ENCODE data around the gene EMILIN3. TPM values are rescaled to one million over a fixed set of nuclear protein-coding genes. Genes with fewer than 3 reads are reported as not detected.
A peak's percentile ranks its signal among the peaks of the same experiment; 100 is the strongest.

EMILIN3 gene
- total and polyA plus RNA-seq, 2 experiments from 2014 or later = 0.45 to 2.3 TPM

DNA sequence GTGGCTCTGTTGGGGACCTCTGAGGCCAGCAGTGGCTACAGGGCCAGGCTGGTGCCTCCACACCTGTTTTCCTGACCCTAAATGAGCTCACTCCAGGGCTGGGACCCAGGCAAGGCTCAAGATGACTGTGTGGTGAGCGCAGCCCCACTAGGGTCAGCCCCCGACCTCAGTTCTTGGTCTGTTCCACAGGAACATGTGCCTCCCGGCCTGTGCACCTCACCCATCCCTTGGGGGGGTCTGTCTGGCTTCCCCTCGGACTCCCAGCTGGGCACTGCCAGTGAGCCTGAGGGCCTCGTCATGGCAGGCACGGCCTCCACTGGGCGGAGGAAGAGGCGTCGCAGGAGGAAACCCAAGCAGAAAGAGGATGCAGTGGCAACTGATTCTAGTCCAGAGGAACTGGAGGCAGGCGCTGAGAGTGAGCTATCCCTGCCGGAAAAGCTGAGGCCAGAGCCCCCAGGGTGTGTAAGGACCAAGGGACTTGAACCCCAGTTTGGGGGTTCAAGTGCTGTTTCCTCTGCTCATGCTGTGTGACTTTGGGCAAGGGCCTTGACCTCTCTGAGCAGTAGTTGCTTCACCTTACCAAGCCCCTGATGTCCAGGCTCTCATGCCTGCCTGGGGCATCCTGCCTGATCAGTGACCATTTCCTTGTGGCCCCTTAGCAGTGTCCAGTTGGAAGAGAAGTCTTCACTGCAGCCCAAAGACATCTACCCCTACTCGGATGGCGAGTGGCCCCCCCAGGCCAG lies 18.0 kb downstream of the EMILIN3 start:
- no peak overlapping the region for H3K4me3 ChIP-seq
- no peaks in the 10 kb centered on the region for H3K4me1 ChIP-seq (ENCODE audit: low read depth)
- no peak for TF ChIP-seq CTCF (IDR thresholded peaks at IDR 0.05; ENCODE audit: low read depth, low read length)
- DNase-seq (ENCODE audit: low read depth in 1 of 2, low spot score in 1 of 2) = no peak
- H3K9me3 ChIP-seq (ENCODE audit: low read depth) = no peaks in the 10 kb centered on the region
- no peak overlapping the region for H3K27ac ChIP-seq
- H3K36me3 ChIP-seq = peaks cover 3% of the 10 kb centered on the region
- no peaks in the 10 kb centered on the region for H3K27me3 ChIP-seq

GRCh38 chr20:41347523-41348429 lies 18.8 kb downstream of the EMILIN3 start:
- no peak overlapping the region for H3K27ac ChIP-seq
- no peaks in the 10 kb centered on the region for H3K9me3 ChIP-seq (ENCODE audit: low read depth)
- peak in 1 of 2 donors; percentile 54 for DNase-seq (ENCODE audit: low read depth in 1 of 2, low spot score in 1 of 2)
- no peaks in the 10 kb centered on the region for H3K27me3 ChIP-seq
- no peaks in the 10 kb centered on the region for H3K4me1 ChIP-seq (ENCODE audit: low read depth)
- H3K36me3 ChIP-seq = peaks cover 3% of the 10 kb centered on the region
- no peak overlapping the region for H3K4me3 ChIP-seq
- no peak for TF ChIP-seq CTCF (IDR thresholded peaks at IDR 0.05; ENCODE audit: low read depth, low read length)

DNA sequence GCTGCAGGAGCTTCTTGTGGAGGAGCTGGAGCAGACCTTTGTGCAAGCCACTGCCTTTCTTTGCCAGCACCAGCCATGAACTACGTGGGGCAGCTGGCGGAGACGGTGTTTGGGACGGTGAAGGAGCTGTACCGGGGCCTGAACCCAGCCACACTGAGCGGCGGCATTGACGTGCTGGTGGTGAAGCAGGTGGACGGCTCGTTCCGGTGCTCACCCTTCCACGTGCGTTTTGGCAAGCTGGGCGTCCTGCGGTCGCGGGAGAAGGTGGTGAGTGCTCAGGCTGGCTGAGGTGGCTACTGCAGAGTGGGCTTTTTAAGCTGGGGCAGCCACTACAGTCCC lies 20.9 kb downstream of the EMILIN3 start:
- Histone ChIP-seq H3K27ac (no peak overlapping the region), H3K27me3 (no peaks in the 10 kb centered on the region), H3K4me1 (ENCODE audit: low read depth) (peaks cover 8% of the 10 kb centered on the region), H3K9me3 (ENCODE audit: low read depth) (no peaks in the 10 kb centered on the region), H3K36me3 (peaks cover 3% of the 10 kb centered on the region), H3K4me3 (no peak overlapping the region)
- DNase-seq (ENCODE audit: low read depth in 1 of 2, low spot score in 1 of 2) = no peak
- TF ChIP-seq CTCF (IDR thresholded peaks at IDR 0.05; ENCODE audit: low read depth, low read length) = no peak

DNA sequence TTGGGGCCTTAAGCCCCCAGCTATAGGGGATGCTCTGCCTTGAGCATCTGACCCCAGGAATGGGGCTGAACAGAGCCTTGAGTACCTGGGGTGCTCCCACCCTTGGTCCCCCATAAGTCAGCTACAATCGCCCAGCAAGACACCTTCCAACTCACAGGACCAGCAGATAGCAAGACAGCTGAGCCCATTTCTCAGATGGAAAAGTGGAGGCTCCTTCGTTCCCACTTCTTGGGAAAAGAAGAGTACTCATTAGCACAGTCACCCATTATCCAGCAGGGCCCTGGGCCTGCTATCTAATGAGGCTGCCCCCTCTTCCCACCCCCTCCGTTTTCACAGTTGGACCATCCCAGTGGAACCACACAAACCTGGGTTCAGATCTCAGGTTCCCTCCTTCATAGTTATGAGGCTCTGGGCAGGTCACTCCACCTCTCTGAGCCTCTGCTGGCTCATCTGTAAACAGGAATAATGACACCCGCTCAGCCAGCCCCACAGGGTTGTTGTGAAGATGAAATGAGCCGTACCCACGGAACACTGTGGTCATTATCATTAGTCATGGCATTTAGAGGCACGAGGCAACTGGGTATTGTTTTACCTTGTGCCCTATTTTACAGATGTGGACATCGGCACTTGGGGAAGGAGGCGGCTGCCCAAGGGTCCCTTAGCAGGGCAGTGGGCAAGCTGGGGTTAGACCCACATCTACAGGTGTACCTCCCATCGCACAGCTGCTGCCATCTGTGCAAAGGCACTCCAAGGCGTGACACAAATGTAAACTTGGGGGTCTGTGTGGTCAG lies 21.5 kb downstream of the EMILIN3 start:
- no peak for TF ChIP-seq CTCF (IDR thresholded peaks at IDR 0.05; ENCODE audit: low read depth, low read length)
- H3K27ac ChIP-seq = no peak overlapping the region
- H3K27me3 ChIP-seq = no peaks in the 10 kb centered on the region
- H3K4me3 ChIP-seq = no peak overlapping the region
- no peaks in the 10 kb centered on the region for H3K9me3 ChIP-seq (ENCODE audit: low read depth)
- H3K36me3 ChIP-seq = peaks cover 3% of the 10 kb centered on the region
- peaks cover 8% of the 10 kb centered on the region for H3K4me1 ChIP-seq (ENCODE audit: low read depth)
- no peak for DNase-seq (ENCODE audit: low read depth in 1 of 2, low spot score in 1 of 2)

DNA sequence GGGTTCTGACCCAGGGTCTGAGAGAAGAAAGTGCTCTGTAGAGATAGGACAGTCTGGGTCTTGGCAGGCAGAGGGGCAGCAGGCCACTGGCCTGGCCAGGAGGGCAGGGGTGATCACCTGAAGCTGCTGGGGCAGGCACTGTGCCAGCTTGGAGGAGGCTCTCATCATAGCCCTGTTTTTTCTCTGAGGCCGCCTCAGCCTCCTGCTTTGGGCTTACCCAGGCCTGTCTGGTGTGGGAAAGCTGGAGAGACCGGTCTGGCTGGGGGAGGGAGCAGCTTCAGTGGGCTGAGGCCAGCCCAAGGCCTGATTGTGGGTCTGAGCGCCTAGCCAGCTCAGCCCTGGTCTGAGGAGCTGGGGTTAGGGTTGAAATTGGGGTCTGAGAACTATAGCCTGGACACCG lies 22.1 kb downstream of the EMILIN3 start:
- DNase-seq (ENCODE audit: low read depth in 1 of 2, low spot score in 1 of 2) = no peak

More for the DNA sequence above, 22.1 kb downstream of the EMILIN3 start:
- Histone ChIP-seq H3K36me3 (peaks cover 3% of the 10 kb centered on the region), H3K27ac (no peak overlapping the region), H3K9me3 (ENCODE audit: low read depth) (no peaks in the 10 kb centered on the region), H3K4me1 (ENCODE audit: low read depth) (peaks cover 8% of the 10 kb centered on the region), H3K27me3 (peaks cover 4% of the 10 kb centered on the region), H3K4me3 (no peak overlapping the region)
- TF ChIP-seq CTCF (IDR thresholded peaks at IDR 0.05; ENCODE audit: low read depth, low read length) = no peak

All from cardiac muscle cell (in vitro differentiated cells and primary cell).